ENCODE data around the gene CCDC78.

CCDC78 gene

DNA sequence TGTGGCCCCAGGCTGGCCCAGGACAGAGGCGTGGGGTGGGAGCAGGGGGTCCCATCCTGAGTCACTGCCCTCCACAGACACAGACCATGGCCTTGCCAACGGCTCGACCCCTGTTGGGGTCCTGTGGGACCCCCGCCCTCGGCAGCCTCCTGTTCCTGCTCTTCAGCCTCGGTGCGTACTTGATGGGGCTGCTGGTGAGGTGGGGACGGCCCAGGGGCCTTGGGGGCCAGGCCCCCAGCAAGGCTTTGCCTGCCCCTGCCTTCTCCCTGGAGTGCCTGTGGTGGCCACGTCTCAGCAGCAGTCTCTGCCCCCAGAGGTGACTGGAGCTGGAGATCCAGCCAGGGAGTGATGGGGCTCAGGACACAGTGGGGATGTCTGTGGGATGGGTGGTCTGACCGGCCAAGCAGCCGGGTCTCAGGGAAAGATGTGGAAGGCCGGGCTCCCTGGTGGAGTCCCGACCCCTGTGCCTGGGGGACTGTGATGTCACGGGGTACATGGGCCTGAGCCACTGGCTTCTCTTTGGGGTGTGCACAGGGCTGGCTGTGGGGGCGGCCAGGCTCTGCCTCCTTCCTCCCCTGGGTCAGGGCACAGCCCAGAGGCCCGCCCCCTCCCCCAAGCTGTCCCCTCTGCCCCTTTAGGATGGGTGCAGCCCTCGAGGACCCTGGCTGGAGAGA, 36.5 kb upstream of the CCDC78 start:
- Histone ChIP-seq H3K4me2 (ENCODE audit: low read depth, low read length, poor library complexity, severe bottlenecking) (no peak overlapping the region), H3K9me2 (replicated peaks; ENCODE audit: low read depth, low read length) (no peaks in the 10 kb centered on the region), H3K27me3 (ENCODE audit: insufficient read depth, low read length, poor library complexity, severe bottlenecking) (no peaks in the 10 kb centered on the region)

DNA sequence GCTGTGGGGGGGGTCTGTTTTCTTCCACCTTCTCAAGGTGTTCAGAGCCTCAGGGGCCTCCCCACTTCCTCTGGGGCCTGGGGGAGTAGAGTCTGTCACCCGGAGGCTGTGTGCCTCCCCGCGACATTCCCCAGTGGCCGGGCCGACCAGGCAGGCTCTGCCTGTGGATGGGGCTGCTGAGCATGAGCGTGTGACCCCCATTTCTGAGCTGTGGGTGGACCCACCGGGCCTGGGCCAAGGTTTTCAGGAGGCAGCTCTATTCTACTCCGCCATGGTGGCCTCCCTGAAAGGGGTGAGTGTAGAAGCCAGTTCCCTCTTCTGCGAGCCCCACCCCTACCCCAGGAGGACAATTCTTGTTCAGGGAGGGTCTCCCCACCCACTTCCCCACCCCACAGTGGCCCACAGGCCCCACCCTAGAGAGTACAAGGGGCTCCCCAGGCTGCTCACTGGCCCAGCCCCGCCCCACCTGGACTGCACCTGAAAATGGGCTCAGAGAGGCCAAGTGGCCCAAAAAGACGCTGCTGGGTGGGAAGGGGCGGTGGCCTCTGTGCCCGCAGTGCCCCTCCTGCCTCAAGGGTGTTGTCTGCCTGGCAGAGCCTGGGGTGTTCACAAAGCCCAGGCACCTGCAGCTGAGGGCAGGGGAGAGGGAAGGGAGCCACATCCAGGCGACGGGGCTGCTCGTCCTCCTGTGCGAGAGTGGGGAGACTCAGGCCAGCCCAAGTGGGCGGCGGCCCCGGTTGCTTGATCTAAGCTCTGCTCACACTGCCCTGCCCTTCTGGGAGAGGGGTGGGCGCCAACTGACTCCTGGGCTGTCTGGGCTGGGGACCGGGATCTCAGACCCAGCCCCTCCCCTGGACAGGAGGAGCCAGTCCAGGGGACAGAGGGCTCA, 35.6 kb upstream of the CCDC78 start:
- TF ChIP-seq, protein P1, sequence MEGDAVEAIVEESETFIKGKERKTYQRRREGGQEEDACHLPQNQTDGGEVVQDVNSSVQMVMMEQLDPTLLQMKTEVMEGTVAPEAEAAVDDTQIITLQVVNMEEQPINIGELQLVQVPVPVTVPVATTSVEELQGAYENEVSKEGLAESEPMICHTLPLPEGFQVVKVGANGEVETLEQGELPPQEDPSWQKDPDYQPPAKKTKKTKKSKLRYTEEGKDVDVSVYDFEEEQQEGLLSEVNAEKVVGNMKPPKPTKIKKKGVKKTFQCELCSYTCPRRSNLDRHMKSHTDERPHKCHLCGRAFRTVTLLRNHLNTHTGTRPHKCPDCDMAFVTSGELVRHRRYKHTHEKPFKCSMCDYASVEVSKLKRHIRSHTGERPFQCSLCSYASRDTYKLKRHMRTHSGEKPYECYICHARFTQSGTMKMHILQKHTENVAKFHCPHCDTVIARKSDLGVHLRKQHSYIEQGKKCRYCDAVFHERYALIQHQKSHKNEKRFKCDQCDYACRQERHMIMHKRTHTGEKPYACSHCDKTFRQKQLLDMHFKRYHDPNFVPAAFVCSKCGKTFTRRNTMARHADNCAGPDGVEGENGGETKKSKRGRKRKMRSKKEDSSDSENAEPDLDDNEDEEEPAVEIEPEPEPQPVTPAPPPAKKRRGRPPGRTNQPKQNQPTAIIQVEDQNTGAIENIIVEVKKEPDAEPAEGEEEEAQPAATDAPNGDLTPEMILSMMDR (conservative IDR thresholded peaks at IDR 0.05; ENCODE audit: low read length): no peak
- no peak for TF ChIP-seq EZH2phosphoT487 (IDR thresholded peaks at IDR 0.05; ENCODE audit: borderline replicate concordance)

More for the DNA sequence above, 36.5 kb upstream of the CCDC78 start:
- no peaks in the 10 kb centered on the region for H3K9me3 ChIP-seq (ENCODE audit: insufficient read depth, low read depth, low read length)
- H2AFZ ChIP-seq (ENCODE audit: low read length): no peak overlapping the region
- no peak for TF ChIP-seq EZH2phosphoT487 (IDR thresholded peaks at IDR 0.05; ENCODE audit: borderline replicate concordance)
- TF ChIP-seq, protein P1 (conservative IDR thresholded peaks at IDR 0.05; ENCODE audit: low read length): no peak
- H3K4me3 ChIP-seq (ENCODE audit: low read length, poor library complexity, severe bottlenecking): no peak overlapping the region
- no peaks in the 10 kb centered on the region for H3K79me2 ChIP-seq (ENCODE audit: insufficient read depth, low read length)
- H3K36me3 ChIP-seq (ENCODE audit: insufficient read depth, low read length): no peaks in the 10 kb centered on the region
- H3F3A ChIP-seq (ENCODE audit: low read depth): no peaks in the 10 kb centered on the region
- H4K20me1 ChIP-seq (ENCODE audit: insufficient read depth, low read length, poor library complexity, severe bottlenecking): no peaks in the 10 kb centered on the region
- no peaks in the 10 kb centered on the region for H3K4me1 ChIP-seq (ENCODE audit: insufficient read depth, low read length, poor library complexity, severe bottlenecking)
- no peak overlapping the region for H3K9ac ChIP-seq (ENCODE audit: low read depth, low read length, poor library complexity, severe bottlenecking)

DNA sequence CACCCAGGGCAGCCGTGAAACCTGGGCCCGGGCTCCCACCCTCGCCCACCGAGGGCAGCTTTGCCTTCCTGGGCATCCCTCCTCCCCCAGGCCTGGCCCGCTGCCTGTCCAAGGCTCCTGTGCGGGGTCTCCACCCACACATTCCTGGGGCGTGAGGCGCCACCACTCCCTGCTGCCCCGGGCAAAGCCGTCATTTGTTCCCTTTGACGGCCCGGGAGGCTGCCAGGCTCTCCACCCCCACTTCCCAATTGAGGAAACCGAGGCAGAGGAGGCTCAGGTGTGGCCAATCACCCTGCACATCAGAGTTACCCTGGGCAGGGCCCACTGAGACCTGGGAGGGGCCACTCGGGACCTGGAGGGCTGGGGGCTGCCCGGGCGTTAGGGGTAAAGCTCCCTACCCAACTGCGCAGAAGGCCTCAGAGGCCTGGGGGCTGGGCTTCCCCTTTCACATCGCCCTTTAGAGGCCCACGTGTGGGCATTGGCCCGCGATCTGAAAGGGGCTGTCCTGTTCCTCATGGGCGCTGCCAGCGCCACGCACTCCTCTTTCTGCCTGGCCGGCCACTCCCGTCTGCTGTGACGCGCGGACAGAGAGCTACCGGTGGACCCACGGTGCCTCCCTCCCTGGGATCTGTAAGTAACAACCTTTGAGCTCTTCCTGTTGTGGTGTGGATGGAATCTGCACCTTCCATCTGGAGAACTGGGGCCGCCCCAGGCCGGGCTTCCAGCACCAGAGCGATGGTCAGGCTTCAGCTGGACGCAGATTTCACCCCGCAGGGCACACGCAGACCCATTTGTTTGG, 34.5 kb upstream of the CCDC78 start, which contains the start of gene MSLN:
Gene MSLN (plus strand): TSS at position 190 of the 799 bp plus-strand sequence. CDS start 1,947 bp downstream, outside the sequence.
- Histone ChIP-seq H3K79me2 (ENCODE audit: insufficient read depth, low read length) (no peaks in the 10 kb centered on the region), H4K20me1 (ENCODE audit: insufficient read depth, low read length, poor library complexity, severe bottlenecking) (no peaks in the 10 kb centered on the region), H3K4me3 (ENCODE audit: low read length, poor library complexity, severe bottlenecking) (no peak within 1 kb of the TSS), H2AFZ (ENCODE audit: low read length) (no peak within 1 kb of the TSS), H3K4me1 (ENCODE audit: insufficient read depth, low read length, poor library complexity, severe bottlenecking) (no peaks in the 10 kb centered on the region), H3K9ac (ENCODE audit: low read depth, low read length, poor library complexity, severe bottlenecking) (no peak within 1 kb of the TSS), H3K36me3 (ENCODE audit: insufficient read depth, low read length) (no peaks in the 10 kb centered on the region), H3K4me2 (ENCODE audit: low read depth, low read length, poor library complexity, severe bottlenecking) (no peak within 1 kb of the TSS), H3K27me3 (ENCODE audit: insufficient read depth, low read length, poor library complexity, severe bottlenecking) (no peaks in the 10 kb centered on the region), H3K9me2 (replicated peaks; ENCODE audit: low read depth, low read length) (no peaks in the 10 kb centered on the region), H3K9me3 (ENCODE audit: insufficient read depth, low read depth, low read length) (no peaks in the 10 kb centered on the region), H3F3A (ENCODE audit: low read depth) (no peaks in the 10 kb centered on the region)
- no peak for TF ChIP-seq EZH2phosphoT487 (IDR thresholded peaks at IDR 0.05; ENCODE audit: borderline replicate concordance)
- TF ChIP-seq, protein P1 (conservative IDR thresholded peaks at IDR 0.05; ENCODE audit: low read length): no peak

More for the DNA sequence above, 35.6 kb upstream of the CCDC78 start:
- Histone ChIP-seq H2AFZ (ENCODE audit: low read length) (no peak overlapping the region), H3K4me1 (ENCODE audit: insufficient read depth, low read length, poor library complexity, severe bottlenecking) (no peaks in the 10 kb centered on the region), H3K36me3 (ENCODE audit: insufficient read depth, low read length) (no peaks in the 10 kb centered on the region), H3K9ac (ENCODE audit: low read depth, low read length, poor library complexity, severe bottlenecking) (no peak overlapping the region), H3K9me2 (replicated peaks; ENCODE audit: low read depth, low read length) (no peaks in the 10 kb centered on the region), H3K4me3 (ENCODE audit: low read length, poor library complexity, severe bottlenecking) (no peak overlapping the region), H3F3A (ENCODE audit: low read depth) (no peaks in the 10 kb centered on the region), H3K79me2 (ENCODE audit: insufficient read depth, low read length) (no peaks in the 10 kb centered on the region), H4K20me1 (ENCODE audit: insufficient read depth, low read length, poor library complexity, severe bottlenecking) (no peaks in the 10 kb centered on the region), H3K4me2 (ENCODE audit: low read depth, low read length, poor library complexity, severe bottlenecking) (no peak overlapping the region), H3K27me3 (ENCODE audit: insufficient read depth, low read length, poor library complexity, severe bottlenecking) (no peaks in the 10 kb centered on the region), H3K9me3 (ENCODE audit: insufficient read depth, low read depth, low read length) (no peaks in the 10 kb centered on the region)
